H1 (cell line): ENCODE results near the gene ARHGAP8. TPM values are rescaled to one million over a fixed set of nuclear protein-coding genes. Genes with fewer than 3 reads are reported as not detected.

Experiments
- CTCF ChIA-PET: fragments of 300-600 bp; sonication (Branson Sonifier 250); formaldehyde crosslinking; loops from one replicate; lab custom pipeline; 2021; ENCODE audit not compliant: partially characterized antibody; lab: Charles Lee
- POLR2A ChIA-PET: fragments of 300-600 bp; sonication (Branson Sonifier 250); formaldehyde crosslinking; loops from one replicate; lab custom pipeline; 2021; ENCODE audit warnings: inconsistent platforms; ENCODE audit not compliant: partially characterized antibody; lab: Charles Lee
- DNase-seq, 2 experiments: peaks; one replicate each; pipeline versions ENCODE4 v3.0.0 to v3.0.0-alpha.2; 2010 to 2022; ENCODE audit warnings: low spot score in 2 of 2, low read depth in 1 of 2, mixed read lengths in 1 of 2
- FAIRE-seq: peaks from 2 replicates; lab custom pipeline; 2011; peaks lifted over from hg19 to GRCh38; lab: Jason Lieb, UNC
- H2AFZ ChIP-seq: 2 replicates; pipeline ENCODE4 v1.8.1; 2012; ENCODE audit warnings: low read length, inconsistent platforms
- H2AK5ac ChIP-seq: 2 replicates; pipeline ENCODE4 v1.6.1; 2013; ENCODE audit warnings: low read depth, low read length
- H2BK120ac ChIP-seq: replicated peaks from 2 replicates; pipeline ENCODE3; 2013; ENCODE audit warnings: low read depth, low read length, inconsistent platforms
- H2BK12ac ChIP-seq: 2 replicates; pipeline ENCODE4 v1.6.1; 2013; ENCODE audit warnings: low read depth, low read length
- H2BK15ac ChIP-seq: 2 replicates; pipeline ENCODE4 v1.6.1; 2013; ENCODE audit warnings: low read length
- H2BK20ac ChIP-seq: 2 replicates; pipeline ENCODE4 v1.6.1; 2013; ENCODE audit warnings: low read length
- H2BK5ac ChIP-seq: 2 replicates; pipeline ENCODE4 v1.6.1; 2013; ENCODE audit warnings: low read depth, low read length
- H3K14ac ChIP-seq: 2 replicates; pipeline ENCODE4 v1.6.1; 2013; ENCODE audit warnings: inconsistent platforms; ENCODE audit not compliant: insufficient read length
- H3K18ac ChIP-seq: 2 replicates; pipeline ENCODE4 v1.6.1; 2013; ENCODE audit warnings: low read length; ENCODE audit errors: extremely low read depth
- H3K23ac ChIP-seq: 2 replicates; pipeline ENCODE4 v1.6.1; 2013; ENCODE audit warnings: inconsistent platforms; ENCODE audit not compliant: insufficient read length
- H3K23me2 ChIP-seq: 2 replicates; pipeline ENCODE4 v1.6.1; 2013; ENCODE audit warnings: low read depth, low read length
- H3K27ac ChIP-seq: 2 replicates; pipeline ENCODE4 v1.6.1; 2011; ENCODE audit warnings: low read depth, low read length, inconsistent platforms
- H3K27me3 ChIP-seq, 4 experiments: replicated peaks in 1 of 4; 1 replicate in 1 of 4; 2 replicates in 3 of 4; pipeline versions ENCODE4 v1.6.1 to v1.8.1; 2011 to 2013; ENCODE audit warnings: low read length in 3 of 4, mild to moderate bottlenecking in 3 of 4, inconsistent platforms in 2 of 4, mixed read lengths in 2 of 4, moderate library complexity in 1 of 4; ENCODE audit not compliant: control insufficient read depth in 3 of 4, insufficient read depth in 3 of 4; ENCODE audit errors: extremely low read depth in 1 of 4
- H3K36me3 ChIP-seq, 4 experiments: 2 replicates each; pipeline versions ENCODE4 v1.6.1 to v1.8.1; 2011 to 2013; ENCODE audit warnings: mild to moderate bottlenecking in 4 of 4, low read length in 3 of 4, moderate library complexity in 2 of 4, control low read depth in 1 of 4, inconsistent platforms in 1 of 4; ENCODE audit not compliant: insufficient read depth in 4 of 4, control insufficient read depth in 2 of 4
- H3K4ac ChIP-seq: replicated peaks from 2 replicates; pipeline ENCODE3; 2013; ENCODE audit warnings: low read length, low read depth, mixed read lengths, inconsistent platforms; ENCODE audit not compliant: insufficient read length
- H3K4me1 ChIP-seq, 4 experiments: replicated peaks in 1 of 4; 1 replicate in 1 of 4; 2 replicates in 3 of 4; pipeline versions ENCODE4 v1.6.1 to v1.8.1; 2011 to 2013; ENCODE audit warnings: low read length in 3 of 4, inconsistent platforms in 2 of 4, mixed read lengths in 1 of 4; ENCODE audit not compliant: insufficient read depth in 4 of 4, control insufficient read depth in 3 of 4
- H3K4me2 ChIP-seq, 2 experiments: 2 replicates each; pipeline versions ENCODE4 v1.6.1 to v1.8.1; 2011 to 2013; ENCODE audit warnings: low read depth in 2 of 2, low read length in 2 of 2, control low read depth in 1 of 2, inconsistent platforms in 1 of 2, mild to moderate bottlenecking in 1 of 2; ENCODE audit not compliant: insufficient read depth in 1 of 2
- H3K4me3 ChIP-seq, 4 experiments: fragments of 200-600, 300-600 bp in 1 of 4; sonication (generic), shearing (Covaris generic), sonication (Bioruptor Twin) in 1 of 4; 2 replicates each; pipeline versions ENCODE4 v1.5.1 to v1.8.1; 2011 to 2016; ENCODE audit warnings: low read length in 4 of 4, low read depth in 3 of 4, control low read depth in 2 of 4, inconsistent platforms in 2 of 4, mild to moderate bottlenecking in 2 of 4, mixed read lengths in 1 of 4, moderate library complexity in 1 of 4; ENCODE audit not compliant: insufficient read depth in 2 of 4; ENCODE audit errors: extremely low read depth in 1 of 4
- H3K56ac ChIP-seq: replicated peaks from 2 replicates; pipeline ENCODE3; 2013; ENCODE audit warnings: low read depth, mild to moderate bottlenecking, mixed read lengths, low read length, inconsistent platforms; ENCODE audit not compliant: insufficient read length
- H3K79me1 ChIP-seq: 2 replicates; pipeline ENCODE4 v1.6.1; 2013; ENCODE audit warnings: low read depth, low read length, control low read depth
- H3K79me2 ChIP-seq, 2 experiments: 2 replicates each; pipeline versions ENCODE4 v1.6.1 to v1.8.1; 2012 to 2013; ENCODE audit warnings: low read length in 2 of 2, mild to moderate bottlenecking in 2 of 2, inconsistent platforms in 1 of 2; ENCODE audit not compliant: insufficient read depth in 2 of 2, control insufficient read depth in 1 of 2
- H3K9ac ChIP-seq, 4 experiments: replicated peaks in 1 of 4; 1 replicate in 1 of 4; 2 replicates in 3 of 4; pipeline versions ENCODE4 v1.6.1 to v1.8.1; 2011 to 2013; ENCODE audit warnings: low read depth in 3 of 4, low read length in 3 of 4, control low read depth in 2 of 4, mild to moderate bottlenecking in 2 of 4, moderate library complexity in 2 of 4, inconsistent platforms in 1 of 4; ENCODE audit errors: extremely low read depth in 1 of 4
- H3K9me3 ChIP-seq, 2 experiments: 2 replicates each; pipeline versions ENCODE4 v1.6.1 to v1.8.1; 2012 to 2013; ENCODE audit warnings: mild to moderate bottlenecking in 2 of 2, moderate library complexity in 2 of 2, control low read depth in 1 of 2, inconsistent platforms in 1 of 2, low read depth in 1 of 2, low read length in 1 of 2, mixed read lengths in 1 of 2; ENCODE audit not compliant: insufficient read depth in 2 of 2
- H4K20me1 ChIP-seq, 2 experiments: replicated peaks in 1 of 2; 2 replicates each; pipeline versions ENCODE3 to v1.8.1; 2011 to 2013; ENCODE audit warnings: inconsistent platforms in 2 of 2, low read length in 2 of 2, mild to moderate bottlenecking in 1 of 2; ENCODE audit not compliant: insufficient read depth in 2 of 2, control insufficient read depth in 1 of 2
- H4K5ac ChIP-seq: 2 replicates; pipeline ENCODE4 v1.6.1; 2013; ENCODE audit warnings: low read length, low read depth, mixed read lengths, inconsistent platforms; ENCODE audit not compliant: insufficient read length
- H4K8ac ChIP-seq: 2 replicates; pipeline ENCODE4 v1.8.0; 2013; ENCODE audit warnings: mild to moderate bottlenecking, moderate library complexity, low read length, inconsistent platforms; ENCODE audit not compliant: insufficient read depth; ENCODE audit errors: extremely low read depth
- H4K91ac ChIP-seq: replicated peaks from 2 replicates; pipeline ENCODE3; 2013; ENCODE audit warnings: low read length, mixed read lengths, inconsistent platforms; ENCODE audit not compliant: insufficient read length
- ATF2 ChIP-seq: IDR thresholded peaks from 2 replicates; pipeline ENCODE4 v1.6.1; 2012; ENCODE audit warnings: low read length, inconsistent platforms
- ATF3 ChIP-seq: IDR thresholded peaks from 2 replicates; pipeline ENCODE4 v1.6.1; 2011; ENCODE audit warnings: low read depth, mild to moderate bottlenecking, low read length; ENCODE audit not compliant: insufficient read depth
- CHD1 ChIP-seq: IDR thresholded peaks from 2 replicates; pipeline ENCODE4 v1.6.1; 2012; ENCODE audit warnings: low read depth, low read length, improper control_type of control experiment
- EGR1 ChIP-seq: IDR thresholded peaks from 2 replicates; pipeline ENCODE4 v1.6.1; 2011; ENCODE audit warnings: low read depth, low read length, borderline replicate concordance
- FOSL1 ChIP-seq: IDR thresholded peaks from 2 replicates; pipeline ENCODE4 v1.6.1; 2011; ENCODE audit warnings: mild to moderate bottlenecking, low read depth, low read length, moderate library complexity; ENCODE audit not compliant: insufficient read depth
- HDAC2 ChIP-seq, 2 experiments: fragments of 300-600 bp in 1 of 2; sonication (generic) in 1 of 2; IDR thresholded peaks; 2 replicates each; pipeline ENCODE4 v1.6.1; 2011 to 2012; ENCODE audit warnings: low read depth in 2 of 2, low read length in 2 of 2, mild to moderate bottlenecking in 2 of 2, moderate library complexity in 2 of 2, borderline replicate concordance in 1 of 2, inconsistent platforms in 1 of 2
- KDM1A ChIP-seq: fragments of 200-600, 300-600 bp; sonication (generic); IDR thresholded peaks from 2 replicates; pipeline ENCODE4 v1.7.1; 2016; ENCODE audit warnings: mild to moderate bottlenecking, low read length, borderline replicate concordance
- MAFK ChIP-seq: IDR thresholded peaks from 2 replicates; pipeline ENCODE4 v1.6.1; 2012; ENCODE audit warnings: low read depth, mild to moderate bottlenecking, improper control_type of control experiment, low read length
- SP4 ChIP-seq: IDR thresholded peaks from 2 replicates; pipeline ENCODE4 v1.6.1; 2012; ENCODE audit warnings: low read length, inconsistent platforms
- TBP ChIP-seq: IDR thresholded peaks from 2 replicates; pipeline ENCODE4 v1.6.1; 2011; ENCODE audit warnings: low read depth, low read length, improper control_type of control experiment
- WGBS, 2 experiments: shearing (Covaris generic) in 1 of 2; methylation state at CpG; one replicate each; pipeline versions ENCODE4 v1.1.6 to v1.1.7; 2013 to 2015; ENCODE audit warnings: low lambda C conversion rate in 2 of 2, mixed read lengths in 2 of 2, inconsistent platforms in 1 of 2, low coverage in 1 of 2, missing lambda C conversion rate in 1 of 2; ENCODE audit not compliant: insufficient replicate concordance in 2 of 2, insufficient coverage in 1 of 2, insufficient read length in 1 of 2; ENCODE audit errors: extremely low coverage in 1 of 2, missing lambda C conversion rate in 1 of 2; 5-methylcytosine and 5-hydroxymethylcytosine counted together
- polyA plus RNA-seq, 7 experiments: library from polyadenylated mRNA; depleted of rRNA in 3 of 7; stranded (reverse) in 5 of 7; unstranded in 2 of 7; fragments of >200 nt in 5 of 7; fragments of 200-250 nt in 2 of 7; gene quantifications; 1 replicate in 5 of 7; 2 replicates in 1 of 7; 4 replicates in 1 of 7; pipeline versions ENCODE4 v1.2.1 to v1.2.3, GENCODE V29; 2011 to 2013; ENCODE audit warnings: missing spikeins in 2 of 7, mixed read lengths in 2 of 7
- total RNA-seq: library from RNA; stranded (reverse); fragmentation: NEBNext Ultra II Directional; extraction: Animal tissue kit (Norgen Biotek cat#: 25700); gene quantifications from 2 replicates; pipeline ENCODE4 v1.2.1, GENCODE V29; 2021

Gene ARHGAP8
- total and polyA plus RNA-seq, 2 of the 8 experiments (the other 6 are each of a cell fraction or from before 2014, with no cell fraction given): 35.6 to 47.7 TPM

- no peaks in the 10 kb centered on the region for H3K23me2 ChIP-seq
- H3K79me1 ChIP-seq: peaks cover 5% of the 10 kb centered on the region; the same call in 1 of the 2 replicates
- H3K9ac ChIP-seq: no peak overlapping the region; a peak in 1 of 7 replicates
- H3K4me3 ChIP-seq: no peak overlapping the region
- H3K14ac ChIP-seq: no peak overlapping the region
- H4K91ac ChIP-seq: no peak overlapping the region
- no peaks in the 10 kb centered on the region for H3K36me3 ChIP-seq
- H3K18ac ChIP-seq: no peak overlapping the region
- H2AK5ac ChIP-seq: no peak overlapping the region
- no peak overlapping the region for H3K4me2 ChIP-seq
- no peak overlapping the region for H4K8ac ChIP-seq
- peaks cover 0 to 6% of the 10 kb centered on the region in 2 experiments for H4K20me1 ChIP-seq
- H3K27ac ChIP-seq: no peak overlapping the region
- no peak for FAIRE-seq
- no peak for DNase-seq
- no peak overlapping the region for H3K23ac ChIP-seq
- peaks cover 6 to 23% (median 15%) of the 10 kb centered on the region in 4 experiments for H3K4me1 ChIP-seq
- no peak overlapping the region for H3K56ac ChIP-seq
- POLR2A ChIA-PET: interaction anchor here (2.9 kb wide), 1 partner anchor 38 kb away, joined by 9 read pairs; no protein-coding TSS in a partner anchor
- no peak overlapping the region for H2AFZ ChIP-seq
- H2BK15ac ChIP-seq: peak overlapping the region; percentile 46; the same call in 1 of the 2 replicates
- no peaks in the 10 kb centered on the region for H3K79me2 ChIP-seq
- no peak overlapping the region for H2BK120ac ChIP-seq
- CTCF ChIA-PET: interaction anchor here (1.5 to 1.6 kb wide), 2 partner anchors 18 to 97 kb away, joined by 3 to 4 read pairs; no protein-coding TSS in a partner anchor
- H3K4ac ChIP-seq: no peak overlapping the region
- no peaks in the 10 kb centered on the region for H3K27me3 ChIP-seq
- H4K5ac ChIP-seq: no peak overlapping the region
- no peaks in the 10 kb centered on the region for H3K9me3 ChIP-seq
- peak overlapping the region; percentile 50; the same call in 1 of the 2 replicates for H2BK12ac ChIP-seq
- H2BK20ac ChIP-seq: no peak overlapping the region
- WGBS, 2 experiments: 85% methylated on average over 24 of the region's 24 CpGs; no CpG with 5 or more reads in 1 of the 2 experiments
- 0 out of 2 replicates have a peak overlapping the region, but pooled peaks have one; percentile 87 for H2BK5ac ChIP-seq
- TF ChIP-seq MAFK (no peak), SP4 (no peak), KDM1A (no peak), ATF3 (no peak), CHD1 (no peak), ATF2 (no peak), FOSL1 (no peak), HDAC2 (IDR thresholded peaks at IDR 0.05; ENCODE audit: borderline replicate concordance in 1 of 2, low read depth in 2 of 2, low read length in 2 of 2) (no peak), TBP (no peak), EGR1 (no peak)
Measured at GRCh38 chr22:44793506-44794172, 41.3 kb downstream of the ARHGAP8 start.
